ENCODE data around the gene CRYBA4. TPM values are rescaled to one million over a fixed set of nuclear protein-coding genes. Genes with fewer than 3 reads are reported as not detected.

Gene CRYBA4
- not detected in 2 replicates for total RNA-seq (2014; rRNA removed; shearing (Covaris generic))
- polyA plus RNA-seq (2014; cell fraction: nucleus; rRNA removed) = not detected in 2 replicates

GRCh38 chr22:26621663-26622062, at the start of gene CRYBA4:
Gene CRYBA4 (plus strand): TSS chr22:26621963. CDS start chr22:26622597, 634 bp downstream.
- no peak for DNase-seq (ENCODE audit: extremely low read depth, low read depth)

- no peak for DNase-seq (ENCODE audit: extremely low read depth, low read depth)
These were observed 48.6 kb upstream of the CRYBA4 start for GRCh38 chr22:26573026-26573662.

GRCh38 chr22:26574001-26574723, 47.6 kb upstream of the CRYBA4 start:
- no peak for DNase-seq (ENCODE audit: extremely low read depth, low read depth)

GRCh38 chr22:26576026-26576680, 45.6 kb upstream of the CRYBA4 start:
- no peak for DNase-seq (ENCODE audit: extremely low read depth, low read depth)

DNA sequence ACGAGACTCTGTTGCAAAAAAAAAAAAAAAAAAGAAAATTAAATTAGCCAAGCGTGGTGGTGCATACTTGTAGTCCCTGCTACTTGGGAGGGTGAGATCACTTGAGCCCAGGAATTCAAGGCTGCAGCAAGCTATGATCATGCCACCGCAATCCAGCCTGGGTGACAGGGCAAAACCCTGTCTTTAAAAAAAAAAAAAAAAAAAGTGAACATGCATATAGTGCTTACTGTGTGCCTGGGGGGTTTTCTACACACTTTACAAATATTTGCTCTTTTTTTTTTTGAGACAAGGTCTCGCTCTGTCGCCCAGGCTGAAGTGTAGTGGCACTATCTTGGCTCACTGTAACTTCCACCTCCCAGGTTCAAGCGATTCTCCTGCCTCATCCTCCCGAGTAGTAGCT, 44.7 kb upstream of the CRYBA4 start:
- no peak for DNase-seq (ENCODE audit: extremely low read depth, low read depth)

- no peak for DNase-seq (ENCODE audit: extremely low read depth, low read depth)
These were observed 42.4 kb upstream of the CRYBA4 start for GRCh38 chr22:26579331-26579886.

DNA sequence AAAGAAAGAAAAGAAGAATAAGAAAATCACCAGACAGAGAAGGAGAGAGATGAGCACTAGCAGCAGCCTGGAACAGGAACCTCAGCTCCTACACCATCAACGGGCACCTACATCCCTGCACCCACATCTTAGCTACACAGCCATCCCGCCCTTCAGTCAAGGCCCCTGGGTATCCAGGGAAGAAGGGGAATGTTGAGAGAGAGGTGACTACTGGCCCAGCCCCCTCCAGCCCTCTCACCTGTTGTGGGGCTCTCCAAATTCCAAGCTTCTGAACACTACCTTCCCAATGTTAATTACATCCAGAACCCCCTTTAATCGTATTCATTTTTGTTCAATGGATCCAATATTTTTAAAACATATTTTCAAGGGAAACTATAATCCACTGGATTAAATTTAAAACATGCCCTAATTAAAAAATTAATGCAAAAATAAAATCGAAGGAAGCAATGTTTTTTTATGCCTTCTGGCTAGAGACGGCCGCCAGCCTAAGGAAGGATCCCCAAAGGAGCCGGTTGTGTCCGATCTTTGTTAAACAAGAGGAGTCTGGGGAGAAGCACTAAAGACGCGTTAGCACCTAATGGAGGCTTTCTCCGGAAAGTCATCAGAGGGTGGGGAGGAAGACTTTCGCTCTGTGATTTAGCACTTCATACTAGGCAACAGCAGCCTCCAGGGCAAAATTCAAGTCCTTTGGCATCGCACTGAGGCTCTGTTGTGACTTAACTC, 41.4 kb upstream of the CRYBA4 start:
- no peak for DNase-seq (ENCODE audit: extremely low read depth, low read depth)

GRCh38 chr22:26581026-26581425, 40.7 kb upstream of the CRYBA4 start:
- DNase-seq (ENCODE audit: extremely low read depth, low read depth) = no peak

GRCh38 chr22:26581633-26582168, 40.1 kb upstream of the CRYBA4 start:
- no peak for DNase-seq (ENCODE audit: extremely low read depth, low read depth)

GRCh38 chr22:26584010-26584409, 37.8 kb upstream of the CRYBA4 start:
- DNase-seq (ENCODE audit: extremely low read depth, low read depth) = no peak

GRCh38 chr22:26585104-26585790, 36.5 kb upstream of the CRYBA4 start:
- DNase-seq (ENCODE audit: extremely low read depth, low read depth) = no peak

DNA sequence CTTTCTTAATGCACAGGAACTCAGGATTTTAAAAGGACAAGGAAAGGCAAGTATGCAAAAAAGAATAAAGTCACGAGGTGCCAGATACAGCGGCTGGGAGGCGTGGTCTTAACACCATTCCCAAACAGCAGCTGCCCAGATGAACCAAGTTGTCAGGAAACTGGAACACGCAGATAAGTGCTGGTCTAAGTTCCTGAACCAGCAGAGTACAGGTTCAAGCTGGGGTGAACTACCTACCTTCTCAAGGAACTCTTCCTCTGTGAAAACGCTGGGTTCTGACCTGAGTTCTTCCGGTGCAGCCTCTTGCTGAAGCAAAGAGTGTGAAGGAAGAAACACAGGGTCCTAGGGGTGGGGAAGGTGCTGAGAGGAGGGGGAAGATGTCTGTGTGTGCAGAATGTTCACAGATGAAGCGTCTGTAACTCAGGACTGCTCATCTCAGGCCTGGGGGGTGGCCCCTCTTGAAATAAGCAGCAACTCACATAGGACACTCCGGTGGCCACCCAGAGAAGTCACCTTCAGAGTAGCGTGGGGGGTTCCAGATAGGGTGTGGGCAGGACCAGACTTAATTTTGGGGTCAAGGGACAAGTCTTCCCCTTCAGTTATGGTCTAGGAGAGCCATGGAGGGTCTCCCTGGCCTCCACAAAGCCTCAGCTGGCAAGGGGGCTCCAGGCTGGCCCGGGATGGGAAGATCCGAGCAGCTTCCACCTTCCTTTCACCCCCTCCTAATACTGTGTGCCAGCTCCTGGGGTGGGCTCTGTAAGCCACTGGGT, 35.0 kb upstream of the CRYBA4 start:
- DNase-seq (ENCODE audit: extremely low read depth, low read depth) = no peak

GRCh38 chr22:26587991-26588613, 33.7 kb upstream of the CRYBA4 start:
- DNase-seq (ENCODE audit: extremely low read depth, low read depth) = no peak

- no peak for DNase-seq (ENCODE audit: extremely low read depth, low read depth)
These were observed 32.9 kb upstream of the CRYBA4 start for GRCh38 chr22:26588729-26589366.

- no peak for DNase-seq (ENCODE audit: extremely low read depth, low read depth)
These were observed 32.4 kb upstream of the CRYBA4 start for GRCh38 chr22:26589367-26589844.

DNA sequence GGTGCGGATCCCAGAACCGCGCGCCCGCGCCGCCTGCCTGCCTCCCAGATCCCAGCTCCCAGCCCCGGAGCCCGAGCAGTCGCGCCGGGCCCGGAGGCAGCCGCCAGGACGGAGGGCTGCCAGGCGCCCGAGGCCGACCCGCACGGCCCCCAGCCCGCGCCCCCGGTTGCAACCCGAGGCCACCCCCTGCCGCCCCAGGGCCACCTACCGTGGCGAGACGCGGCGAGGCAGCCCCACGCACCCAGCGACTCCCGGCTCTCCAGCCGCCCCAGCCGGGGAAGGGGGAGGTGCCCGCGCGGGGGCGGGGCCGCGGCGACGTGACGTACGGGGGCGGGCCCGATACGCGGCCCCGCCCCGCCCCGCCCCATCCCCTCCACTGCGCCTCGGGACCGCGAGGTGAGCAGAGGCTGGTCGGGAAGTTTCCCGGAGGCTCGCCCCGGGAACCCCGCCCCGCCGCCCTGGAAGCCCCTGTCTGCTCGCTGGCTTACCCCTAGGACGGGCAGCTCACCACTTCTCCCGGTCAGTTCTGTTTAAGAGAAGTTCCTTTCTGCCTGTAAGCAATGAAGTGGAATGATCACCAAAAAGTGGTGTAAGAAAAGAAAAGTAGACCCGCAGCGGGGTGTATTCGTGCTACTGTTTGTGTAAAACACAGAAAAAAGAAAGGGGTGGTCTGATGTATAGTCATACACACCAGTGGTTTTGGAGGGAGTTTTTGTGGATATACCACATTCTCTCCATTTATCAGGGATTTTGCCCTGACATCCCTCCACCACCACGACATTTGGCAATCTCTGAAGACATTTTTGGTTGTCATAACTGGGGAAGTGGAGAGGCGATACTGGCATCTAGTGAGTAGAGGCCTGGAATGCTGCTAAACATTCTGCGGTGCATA, 31.7 kb upstream of the CRYBA4 start, which contains the start of gene TPST2:
Gene TPST2 (minus strand): TSS at position 288 of the 892 bp plus-strand sequence. CDS start 48,502 bp downstream, outside the sequence.
- DNase-seq (ENCODE audit: extremely low read depth, low read depth) = peak; percentile 47

- no peak for DNase-seq (ENCODE audit: extremely low read depth, low read depth)
These were observed 29.3 kb upstream of the CRYBA4 start for GRCh38 chr22:26592421-26592891.
